Lower lobe of right lung (tissue), 2 donors: ENCODE measurements around the gene EPHA2. TPM values are rescaled to one million over a fixed set of nuclear protein-coding genes. Genes with fewer than 3 reads are reported as not detected.

Experiments
- ATAC-seq, 2 donors: fragments of 200-7000 bp; cut with Tn5 transposase; one replicate each; pipeline ENCODE4 v1.9.1; 2020 to 2022; ENCODE audit warnings: mild to moderate bottlenecking in 2 of 2, moderate library complexity in 2 of 2
- DNase-seq: peaks from one replicate; pipeline ENCODE4 v3.0.0-alpha.2; 2020
- H3K27ac ChIP-seq: fragments of 200-600 bp; one replicate; pipeline ENCODE4 v1.8.0; 2022
- H3K27me3 ChIP-seq: fragments of 200-600 bp; one replicate; pipeline ENCODE4 v1.8.0; 2022; ENCODE audit warnings: low read depth
- H3K36me3 ChIP-seq: fragments of 200-600 bp; one replicate; pipeline ENCODE4 v1.8.0; 2022; ENCODE audit warnings: mild to moderate bottlenecking
- H3K4me1 ChIP-seq: fragments of 200-600 bp; one replicate; pipeline ENCODE4 v1.8.0; 2022
- H3K4me3 ChIP-seq: fragments of 200-600 bp; one replicate; pipeline ENCODE4 v1.8.0; 2022; ENCODE audit warnings: mild to moderate bottlenecking
- H3K9me3 ChIP-seq: fragments of 200-600 bp; one replicate; pipeline ENCODE4 v1.8.0; 2022
- intact Hi-C: fragments of 100-400 bp; cut with DNase I; formaldehyde crosslinking; loops from one replicate; pipeline ENCODE4 v1.11.0; 2022
- long read RNA-seq: library from polyadenylated mRNA; unstranded; transcript quantifications from one replicate; pipeline ENCODE4 v2.0.0, GENCODE V29; 2021
- total RNA-seq: library from RNA; stranded (reverse); fragmentation: NEBNext Ultra II Directional; extraction: Animal tissue kit (Norgen Biotek cat#: 25700); gene quantifications from one replicate; pipeline ENCODE4 v1.2.1, GENCODE V29; 2021
- TF ChIP-seq, protein P1 (sequence below): fragments of 200-600 bp; IDR thresholded peaks from one replicate; pipeline ENCODE4 v1.8.0; 2022; ENCODE audit warnings: antibody characterized with exemption, mild to moderate bottlenecking
- donor health status: DM: no; HTN: yes; CAD: no; lungs with severe emphysema.

The EPHA2 gene
- 20.4 TPM for total RNA-seq
- long read RNA-seq, transcript EPHA2-201 (17 exons, 3,964 nt): major isoform, 8 of 27 reads
- long read RNA-seq, partial matches to known transcripts: 13 of 27 reads
- long read RNA-seq, other reads (novel, unspliced or antisense): 6 of 27 reads

DNA sequence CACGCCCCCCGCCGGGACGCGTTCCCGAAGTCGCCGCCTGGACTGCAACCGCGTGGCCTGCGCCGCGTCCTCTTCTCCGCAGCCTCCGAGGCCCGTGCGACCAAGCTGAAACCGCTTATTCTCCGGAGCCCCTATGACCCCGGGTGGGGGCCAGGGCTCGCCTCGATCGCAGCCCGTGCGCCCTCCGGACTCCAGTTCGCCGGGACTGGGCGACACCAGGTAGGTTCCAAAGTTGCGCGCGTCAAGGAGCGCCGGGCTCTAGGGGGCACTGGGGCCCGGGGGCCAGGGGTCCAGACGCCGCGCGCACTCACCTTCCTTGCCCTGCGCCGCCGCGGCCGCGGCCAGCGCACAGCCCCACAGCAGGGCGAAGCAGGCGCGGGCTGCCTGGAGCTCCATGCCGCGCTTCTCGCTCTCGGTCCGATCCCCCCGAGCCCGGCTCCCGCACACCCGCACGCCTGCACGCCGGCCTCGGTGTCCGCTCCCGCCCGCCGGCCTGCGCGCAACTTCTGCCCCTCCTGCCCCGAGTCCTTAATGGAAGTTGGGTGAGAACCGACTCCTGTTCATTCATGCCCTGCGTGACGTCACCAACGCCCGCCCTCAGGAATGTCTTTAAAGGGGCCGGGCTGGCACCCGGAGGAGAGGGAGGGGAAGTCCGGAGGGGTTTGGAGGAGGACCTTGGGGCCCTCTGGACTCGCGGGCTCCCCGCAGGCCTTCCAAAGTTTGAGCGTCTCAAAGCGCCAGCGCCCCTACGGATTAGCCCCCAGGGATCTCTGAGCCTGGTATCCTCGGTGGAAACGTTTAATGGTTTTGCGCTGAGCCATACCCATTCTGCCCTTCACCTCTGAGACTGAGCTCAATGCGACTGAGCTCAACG lies at the start of gene EPHA2:
EPHA2 (minus strand) TSS at position 533 of the 874 bp plus-strand sequence; CDS start at position 396, 137 bp downstream.
- Histone ChIP-seq H3K27ac (peak within 1 kb of the TSS; percentile 93), H3K36me3 (no peaks in the 10 kb centered on the region), H3K27me3 (no peaks in the 10 kb centered on the region), H3K4me1 (peaks cover 58% of the 10 kb centered on the region), H3K4me3 (peak within 1 kb of the TSS; percentile 78), H3K9me3 (no peaks in the 10 kb centered on the region)
- ATAC-seq (peak; percentile 82 to 86), DNase-seq (peak; percentile 96)
- TF ChIP-seq, protein P1, sequence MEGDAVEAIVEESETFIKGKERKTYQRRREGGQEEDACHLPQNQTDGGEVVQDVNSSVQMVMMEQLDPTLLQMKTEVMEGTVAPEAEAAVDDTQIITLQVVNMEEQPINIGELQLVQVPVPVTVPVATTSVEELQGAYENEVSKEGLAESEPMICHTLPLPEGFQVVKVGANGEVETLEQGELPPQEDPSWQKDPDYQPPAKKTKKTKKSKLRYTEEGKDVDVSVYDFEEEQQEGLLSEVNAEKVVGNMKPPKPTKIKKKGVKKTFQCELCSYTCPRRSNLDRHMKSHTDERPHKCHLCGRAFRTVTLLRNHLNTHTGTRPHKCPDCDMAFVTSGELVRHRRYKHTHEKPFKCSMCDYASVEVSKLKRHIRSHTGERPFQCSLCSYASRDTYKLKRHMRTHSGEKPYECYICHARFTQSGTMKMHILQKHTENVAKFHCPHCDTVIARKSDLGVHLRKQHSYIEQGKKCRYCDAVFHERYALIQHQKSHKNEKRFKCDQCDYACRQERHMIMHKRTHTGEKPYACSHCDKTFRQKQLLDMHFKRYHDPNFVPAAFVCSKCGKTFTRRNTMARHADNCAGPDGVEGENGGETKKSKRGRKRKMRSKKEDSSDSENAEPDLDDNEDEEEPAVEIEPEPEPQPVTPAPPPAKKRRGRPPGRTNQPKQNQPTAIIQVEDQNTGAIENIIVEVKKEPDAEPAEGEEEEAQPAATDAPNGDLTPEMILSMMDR: no peak
- intact Hi-C loops: no loop called here

DNA sequence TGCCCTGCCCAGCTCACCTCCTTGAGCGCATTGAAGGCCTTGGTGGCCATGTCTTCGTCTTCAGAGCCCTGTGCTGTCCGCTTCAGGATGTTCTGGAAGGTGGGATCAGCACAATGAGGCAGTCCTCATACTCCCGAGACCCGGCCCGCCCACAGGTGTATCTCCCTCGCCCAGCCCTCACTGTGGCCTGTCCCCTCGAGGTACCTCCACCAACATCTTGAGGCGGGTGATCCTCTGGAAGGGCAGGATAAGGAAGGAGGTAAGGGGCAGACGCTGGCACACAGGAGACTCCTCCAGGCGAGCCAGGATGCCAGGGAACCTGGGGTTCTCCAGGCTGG lies 49.4 kb upstream of the EPHA2 start:
- Histone ChIP-seq H3K27me3 (no peaks in the 10 kb centered on the region), H3K9me3 (no peaks in the 10 kb centered on the region), H3K27ac (peak overlapping the region; percentile 89), H3K4me1 (peaks cover 21% of the 10 kb centered on the region), H3K4me3 (no peak overlapping the region), H3K36me3 (peaks cover 26% of the 10 kb centered on the region)
- TF ChIP-seq, protein P1: no peak
- intact Hi-C loops: no loop called here
- no peak for DNase-seq
- no peak for ATAC-seq

DNA sequence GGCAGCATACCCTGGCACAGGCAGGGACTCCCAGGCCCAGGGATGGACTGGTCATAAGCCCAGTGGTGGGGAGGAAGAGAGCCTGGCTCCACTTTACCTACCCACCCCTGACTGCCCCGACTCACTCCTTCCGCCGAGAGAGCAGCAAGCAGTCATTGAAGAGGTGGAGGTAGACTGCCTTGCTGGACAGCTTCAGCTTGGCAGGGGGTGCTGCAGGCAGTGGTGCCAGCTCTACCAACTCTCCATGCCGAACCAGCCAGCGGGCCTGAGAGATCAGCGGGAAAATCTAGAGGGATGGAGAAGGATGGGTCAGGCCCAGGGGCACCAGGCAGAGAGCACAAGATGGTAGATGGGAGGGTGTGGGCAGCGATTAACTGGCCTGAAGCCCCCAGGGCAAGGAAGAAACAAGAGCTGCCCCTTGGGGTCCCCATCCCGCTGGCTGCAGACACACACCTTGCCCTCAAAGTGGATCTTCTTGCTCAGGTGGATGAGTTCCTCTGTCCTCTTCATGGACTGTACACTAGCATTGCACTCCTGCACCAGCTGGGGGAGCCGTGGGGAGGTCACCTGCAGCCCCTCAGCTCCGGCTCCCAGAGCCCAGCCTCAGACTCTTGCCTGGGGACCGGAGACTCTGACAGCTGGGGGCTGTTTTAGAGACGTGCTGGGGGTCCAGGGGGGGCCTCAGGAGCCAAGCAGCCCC lies 48.9 kb upstream of the EPHA2 start:
- Histone ChIP-seq H3K4me3 (no peak overlapping the region), H3K4me1 (peaks cover 21% of the 10 kb centered on the region), H3K27ac (no peak overlapping the region), H3K27me3 (no peaks in the 10 kb centered on the region), H3K36me3 (peaks cover 26% of the 10 kb centered on the region), H3K9me3 (no peaks in the 10 kb centered on the region)
- TF ChIP-seq, protein P1: peak; percentile 31
- ATAC-seq (no peak), DNase-seq (no peak)
- intact Hi-C loops: no loop called here

DNA sequence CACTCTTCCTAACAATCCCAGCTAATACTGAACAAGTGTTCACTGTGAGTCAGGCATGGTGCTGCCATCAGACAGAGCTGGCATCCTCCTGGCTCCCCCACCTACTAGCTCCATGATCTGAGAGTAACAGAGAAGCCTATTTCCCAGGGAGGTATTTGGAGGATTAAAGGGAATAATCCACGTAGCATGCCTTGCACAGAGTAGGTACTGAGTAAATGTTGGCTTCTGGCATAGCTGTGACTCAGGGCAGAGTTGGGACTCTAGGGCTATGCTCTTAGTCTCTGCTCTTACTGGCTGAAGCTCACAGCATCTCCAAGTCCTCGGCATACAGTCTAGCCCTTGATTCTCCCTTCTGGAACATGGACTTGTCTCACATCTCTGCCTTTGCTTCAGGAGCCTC lies 48.3 kb upstream of the EPHA2 start:
- H3K9me3 ChIP-seq: no peaks in the 10 kb centered on the region
- no peak for ATAC-seq
- TF ChIP-seq, protein P1: no peak
- H3K4me1 ChIP-seq: peaks cover 21% of the 10 kb centered on the region
- H3K4me3 ChIP-seq: no peak overlapping the region
- DNase-seq: no peak
- peaks cover 26% of the 10 kb centered on the region for H3K36me3 ChIP-seq
- no peak overlapping the region for H3K27ac ChIP-seq
- H3K27me3 ChIP-seq: no peaks in the 10 kb centered on the region
- intact Hi-C loops: no loop called here

DNA sequence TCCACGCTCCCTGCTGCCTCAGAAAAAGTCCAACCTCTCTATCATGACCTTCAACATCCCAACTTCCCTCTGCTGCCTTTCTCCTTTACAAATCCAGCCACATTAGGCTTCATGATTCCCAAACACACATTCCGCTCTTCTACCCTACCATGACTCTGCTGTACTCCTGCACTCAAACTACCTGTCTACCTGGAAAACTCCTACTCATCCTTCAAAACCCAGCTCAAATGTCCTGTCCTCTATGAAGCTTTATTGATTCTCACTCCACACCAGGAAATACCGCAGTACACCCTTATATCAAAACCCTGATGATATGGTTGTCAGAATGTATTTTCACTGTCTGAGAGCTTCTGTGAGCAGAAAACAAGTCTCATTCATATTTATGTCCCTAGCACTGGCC lies 47.7 kb upstream of the EPHA2 start:
- H3K27me3 ChIP-seq: no peaks in the 10 kb centered on the region
- intact Hi-C loops: no loop called here
- DNase-seq (no peak), ATAC-seq (no peak)
- TF ChIP-seq, protein P1: no peak
- no peak overlapping the region for H3K4me3 ChIP-seq
- H3K9me3 ChIP-seq: no peaks in the 10 kb centered on the region
- H3K27ac ChIP-seq: no peak overlapping the region
- peaks cover 27% of the 10 kb centered on the region for H3K36me3 ChIP-seq
- peaks cover 21% of the 10 kb centered on the region for H3K4me1 ChIP-seq
